Neural crest cell (in vitro differentiated cells): Measurements from ENCODE around the gene PLK3. TPM values are rescaled to one million over a fixed set of nuclear protein-coding genes. Genes with fewer than 3 reads are reported as not detected.

Experiments used
- DNase-seq: peaks from one replicate; pipeline ENCODE4 v3.0.0; 2021; ENCODE audit warnings: low read depth, mixed read lengths, low spot score
- H3K27ac Mint-ChIP-seq: one replicate; pipeline ENCODE4 v1.8.0; 2021; ENCODE audit warnings: mild to moderate bottlenecking, mixed read lengths; ENCODE audit not compliant: unreplicated experiment
- H3K27me3 Mint-ChIP-seq: 2 replicates; pipeline ENCODE4 v1.8.0; 2021; ENCODE audit warnings: low read depth, mild to moderate bottlenecking, mixed read lengths
- H3K36me3 Mint-ChIP-seq: 2 replicates; pipeline ENCODE4 v1.8.0; 2021; ENCODE audit warnings: low read depth, mild to moderate bottlenecking, mixed read lengths
- H3K4me1 Mint-ChIP-seq: 2 replicates; pipeline ENCODE4 v1.8.0; 2021; ENCODE audit warnings: mixed read lengths
- H3K4me3 Mint-ChIP-seq: one replicate; pipeline ENCODE4 v1.8.0; 2021; ENCODE audit warnings: mild to moderate bottlenecking, mixed read lengths
- H3K9me3 Mint-ChIP-seq: 2 replicates; pipeline ENCODE4 v1.8.0; 2021; ENCODE audit warnings: mixed read lengths
- total RNA-seq: library from RNA; stranded (reverse); gene quantifications from 2 replicates; pipeline ENCODE4 v1.2.1, GENCODE V29; 2021
- TF ChIP-seq, protein P1 (sequence below): fragments of 200-600 bp; sonication (generic); conservative IDR thresholded peaks from 2 replicates; pipeline ENCODE4 v1.5.0; 2021; ENCODE audit warnings: antibody characterized with exemption, mild to moderate bottlenecking

PLK3 gene
- total RNA-seq, 1 donor from 2014 or later = 15.3 TPM

DNA sequence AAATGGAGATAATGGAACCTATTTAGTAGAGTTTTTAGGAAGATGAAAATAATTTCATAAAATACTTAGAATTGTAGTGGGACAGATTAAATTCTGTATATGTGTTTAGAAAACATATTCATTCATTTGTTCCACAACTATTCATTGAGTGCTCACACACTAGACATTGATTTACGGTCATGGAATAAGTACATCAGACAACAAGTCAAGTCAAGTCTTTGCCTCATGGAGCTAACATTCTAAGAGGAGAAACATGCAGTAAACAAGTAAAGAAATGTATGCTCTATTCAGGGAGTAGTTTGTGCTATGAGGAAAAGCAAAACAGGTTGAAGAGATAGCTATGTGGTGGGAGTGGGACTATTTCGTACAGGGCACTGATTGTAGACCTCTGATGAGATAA is 17.1 kb downstream of the PLK3 start:
- Mint-ChIP-seq H3K27ac (no peak overlapping the region), H3K4me1 (peaks cover 37% of the 10 kb centered on the region), H3K36me3 (peaks cover 5% of the 10 kb centered on the region), H3K4me3 (peak overlapping the region; percentile 41), H3K9me3 (no peaks in the 10 kb centered on the region), H3K27me3 (no peaks in the 10 kb centered on the region)
- TF ChIP-seq, protein P1, sequence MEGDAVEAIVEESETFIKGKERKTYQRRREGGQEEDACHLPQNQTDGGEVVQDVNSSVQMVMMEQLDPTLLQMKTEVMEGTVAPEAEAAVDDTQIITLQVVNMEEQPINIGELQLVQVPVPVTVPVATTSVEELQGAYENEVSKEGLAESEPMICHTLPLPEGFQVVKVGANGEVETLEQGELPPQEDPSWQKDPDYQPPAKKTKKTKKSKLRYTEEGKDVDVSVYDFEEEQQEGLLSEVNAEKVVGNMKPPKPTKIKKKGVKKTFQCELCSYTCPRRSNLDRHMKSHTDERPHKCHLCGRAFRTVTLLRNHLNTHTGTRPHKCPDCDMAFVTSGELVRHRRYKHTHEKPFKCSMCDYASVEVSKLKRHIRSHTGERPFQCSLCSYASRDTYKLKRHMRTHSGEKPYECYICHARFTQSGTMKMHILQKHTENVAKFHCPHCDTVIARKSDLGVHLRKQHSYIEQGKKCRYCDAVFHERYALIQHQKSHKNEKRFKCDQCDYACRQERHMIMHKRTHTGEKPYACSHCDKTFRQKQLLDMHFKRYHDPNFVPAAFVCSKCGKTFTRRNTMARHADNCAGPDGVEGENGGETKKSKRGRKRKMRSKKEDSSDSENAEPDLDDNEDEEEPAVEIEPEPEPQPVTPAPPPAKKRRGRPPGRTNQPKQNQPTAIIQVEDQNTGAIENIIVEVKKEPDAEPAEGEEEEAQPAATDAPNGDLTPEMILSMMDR = no peak
- DNase-seq = no peak

DNA sequence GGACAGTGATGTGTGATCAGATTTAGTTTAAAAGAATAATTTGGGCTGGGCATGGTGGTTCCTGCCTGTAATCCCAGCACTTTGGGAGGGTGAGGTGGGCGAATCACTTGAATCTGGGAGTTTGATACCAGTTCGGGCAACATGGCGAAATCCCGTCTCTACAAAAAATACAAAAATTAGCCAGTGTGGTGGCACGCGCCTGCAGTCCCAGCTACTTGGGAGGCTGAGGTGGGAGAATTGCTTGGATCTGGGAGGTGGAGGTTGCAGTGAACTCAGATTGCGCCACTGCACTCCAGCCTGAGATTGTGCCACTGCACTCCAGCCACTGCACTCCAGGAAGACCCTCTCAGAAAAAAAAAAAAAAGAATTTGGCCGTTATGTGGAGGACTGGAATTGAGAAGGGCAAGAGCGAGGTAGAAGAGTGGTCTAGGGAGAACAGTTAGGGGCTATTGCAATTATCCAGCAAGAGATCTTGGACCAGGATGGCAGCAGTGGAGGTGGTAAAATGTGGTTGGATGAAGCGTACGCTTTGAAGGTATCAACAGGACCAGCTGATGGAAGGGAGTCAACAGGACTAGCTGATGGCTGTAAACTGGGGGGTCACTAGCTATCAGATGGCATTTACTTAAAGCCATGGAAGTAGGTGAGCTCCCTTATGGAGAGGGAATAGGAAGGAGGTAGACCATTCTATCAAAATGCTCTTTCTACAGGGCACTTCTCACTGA is 17.8 kb downstream of the PLK3 start:
- Mint-ChIP-seq H3K27ac (peak overlapping the region; percentile 24), H3K4me3 (peak overlapping the region; percentile 41), H3K36me3 (peaks cover 5% of the 10 kb centered on the region), H3K27me3 (no peaks in the 10 kb centered on the region), H3K4me1 (peaks cover 37% of the 10 kb centered on the region), H3K9me3 (no peaks in the 10 kb centered on the region)
- TF ChIP-seq, protein P1 = no peak
- no peak for DNase-seq

DNA sequence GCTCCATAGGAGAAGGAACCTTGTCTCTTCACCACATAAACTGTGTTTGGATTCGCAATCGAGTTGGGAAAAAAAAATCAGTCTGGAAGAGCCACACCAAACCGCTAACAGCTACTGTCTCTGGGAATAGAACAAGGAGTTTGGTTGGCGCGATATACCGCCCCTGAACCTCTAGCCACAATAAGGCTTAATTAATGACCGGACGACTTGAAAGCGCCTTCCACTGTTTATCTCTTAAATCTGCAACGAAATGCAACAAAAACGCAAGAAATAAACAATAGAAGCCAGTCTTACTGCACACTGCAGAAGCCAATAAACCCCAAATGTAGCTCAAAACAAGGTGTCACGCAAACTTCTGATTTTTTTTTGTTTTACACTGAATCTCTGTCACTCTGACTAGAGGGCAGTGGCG is 19.0 kb downstream of the PLK3 start:
- no peak for DNase-seq
- TF ChIP-seq, protein P1 = no peak
- Mint-ChIP-seq H3K9me3 (no peaks in the 10 kb centered on the region), H3K27me3 (no peaks in the 10 kb centered on the region), H3K27ac (peak overlapping the region; percentile 100), H3K4me1 (peaks cover 37% of the 10 kb centered on the region), H3K36me3 (peaks cover 5% of the 10 kb centered on the region), H3K4me3 (peak overlapping the region; percentile 87)

DNA sequence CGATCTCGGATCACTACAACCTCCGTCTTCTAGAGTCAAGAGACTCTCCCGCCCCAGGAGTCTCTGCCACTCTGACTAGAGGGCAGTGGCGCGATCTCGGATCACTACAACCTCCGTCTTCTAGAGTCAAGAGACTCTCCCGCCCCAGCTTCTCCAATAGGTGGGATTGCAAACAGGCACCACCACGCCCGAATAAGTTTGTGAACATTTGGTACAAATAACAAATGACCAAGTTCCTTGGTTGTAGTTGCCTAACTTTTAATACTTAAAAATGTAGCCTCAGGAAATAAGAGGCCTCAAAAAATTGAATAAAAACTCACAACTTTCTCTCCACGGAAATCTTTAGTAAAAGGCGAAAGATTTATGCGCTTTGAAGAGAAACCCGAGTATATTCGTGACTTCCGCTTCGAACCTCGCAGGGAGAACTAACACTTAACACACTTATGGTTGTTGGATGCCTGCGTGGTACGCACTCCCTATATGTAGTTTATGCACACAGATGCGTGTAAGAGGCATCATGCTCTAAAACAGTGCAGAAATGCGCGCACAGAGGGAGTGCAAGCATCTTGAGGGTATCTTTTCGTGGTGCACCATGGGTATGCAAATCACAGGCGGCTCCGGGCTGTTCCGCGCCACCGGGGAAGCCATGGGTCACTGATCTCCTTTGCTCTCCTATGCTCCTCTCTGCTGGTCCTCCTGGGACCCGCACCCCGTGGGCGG is 19.6 kb downstream of the PLK3 start:
- Mint-ChIP-seq H3K36me3 (peaks cover 4% of the 10 kb centered on the region), H3K9me3 (no peaks in the 10 kb centered on the region), H3K4me1 (peaks cover 36% of the 10 kb centered on the region), H3K27ac (peak overlapping the region; percentile 100), H3K27me3 (no peaks in the 10 kb centered on the region), H3K4me3 (peak overlapping the region; percentile 87)
- TF ChIP-seq, protein P1 = peak; percentile 22
- DNase-seq = peak; percentile 72

DNA sequence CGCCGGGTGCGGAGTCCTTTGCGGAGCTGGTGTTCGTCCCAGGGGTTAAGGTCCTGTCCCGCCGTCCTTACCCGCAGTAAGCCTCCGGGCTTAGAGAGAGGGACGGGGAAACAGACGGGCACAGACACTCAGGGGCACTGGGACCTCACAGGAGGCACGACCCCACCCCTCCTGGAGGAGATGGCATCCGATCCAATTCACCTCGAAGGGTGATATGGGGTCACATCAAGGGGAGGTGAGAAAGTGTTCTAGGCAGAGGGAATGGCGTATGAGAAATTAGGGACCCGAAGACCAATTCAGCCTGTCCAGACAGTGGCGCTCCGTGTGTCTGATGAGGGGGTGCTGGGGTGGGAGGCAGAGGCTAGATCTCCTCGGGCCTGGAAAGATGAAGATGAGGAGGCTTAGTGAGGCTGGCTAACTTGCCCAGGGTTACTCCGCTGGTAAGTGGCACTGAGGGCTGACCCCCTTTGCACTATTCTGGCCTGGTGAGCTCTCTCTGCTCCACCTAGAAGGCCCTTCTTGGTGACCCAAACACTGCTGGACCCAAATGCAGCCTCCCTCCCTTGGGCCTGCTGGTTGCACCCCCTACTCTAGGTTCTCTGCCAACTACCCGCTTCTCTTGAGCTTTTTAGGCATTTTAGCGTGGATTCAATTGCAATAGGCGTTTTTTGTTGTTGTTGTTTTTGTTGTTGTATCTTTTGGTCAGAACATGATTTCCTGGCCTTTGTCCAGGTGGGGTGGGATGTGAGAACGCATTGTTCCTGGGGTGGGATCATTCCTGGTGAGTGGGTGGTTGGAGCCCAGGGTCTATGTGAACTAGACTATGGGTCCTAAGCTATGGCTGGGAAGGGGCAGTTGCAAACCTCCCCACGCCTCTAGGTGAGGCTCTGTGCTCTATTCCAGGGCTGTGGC is 20.4 kb downstream of the PLK3 start:
- Mint-ChIP-seq H3K4me3 (peak overlapping the region; percentile 87), H3K27ac (peak overlapping the region; percentile 100), H3K36me3 (no peaks in the 10 kb centered on the region), H3K27me3 (no peaks in the 10 kb centered on the region), H3K9me3 (no peaks in the 10 kb centered on the region), H3K4me1 (peaks cover 31% of the 10 kb centered on the region)
- TF ChIP-seq, protein P1 = no peak
- no peak for DNase-seq
